ENCODE results near the gene LRFN2.

LRFN2 gene

GRCh38 chr6:40586369-40587201 is 579 bp downstream of the LRFN2 start:
- DNase-seq (ENCODE audit: low read depth, low spot score) = no peak

GRCh38 chr6:40585651-40586269 is 1.4 kb downstream of the LRFN2 start:
- DNase-seq (ENCODE audit: low read depth, low spot score) = no peak

GRCh38 chr6:40585223-40585622 is 1.9 kb downstream of the LRFN2 start:
- DNase-seq (ENCODE audit: low read depth, low spot score) = no peak

GRCh38 chr6:40584741-40585140 is 2.4 kb downstream of the LRFN2 start:
- DNase-seq (ENCODE audit: low read depth, low spot score) = no peak

DNA sequence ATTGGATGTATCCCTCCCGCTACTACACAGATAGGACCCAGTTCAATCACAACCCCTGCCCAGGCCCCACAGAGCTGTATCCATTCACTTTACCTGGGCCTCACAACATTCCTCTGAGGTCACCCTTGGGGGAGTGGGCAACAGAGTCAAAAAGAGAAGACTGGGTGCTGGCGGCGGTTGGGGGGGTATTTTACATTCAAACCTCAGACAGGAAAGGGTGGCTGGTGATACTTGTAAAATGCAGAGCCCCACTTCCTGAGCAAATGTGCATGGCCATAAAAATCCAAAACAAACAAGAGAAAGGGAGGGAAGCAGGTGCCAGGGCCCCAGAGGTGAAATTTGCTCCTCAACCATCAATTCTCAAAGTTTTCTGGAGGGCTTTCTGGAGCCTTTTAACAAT is 3.5 kb downstream of the LRFN2 start:
- DNase-seq (ENCODE audit: low read depth, low spot score) = no peak

- no peak for DNase-seq (ENCODE audit: low read depth, low spot score)
These were observed 4.3 kb downstream of the LRFN2 start for GRCh38 chr6:40582892-40583291.

- no peak for DNase-seq (ENCODE audit: low read depth, low spot score)
These were observed 8.1 kb downstream of the LRFN2 start for GRCh38 chr6:40579101-40579500.

DNA sequence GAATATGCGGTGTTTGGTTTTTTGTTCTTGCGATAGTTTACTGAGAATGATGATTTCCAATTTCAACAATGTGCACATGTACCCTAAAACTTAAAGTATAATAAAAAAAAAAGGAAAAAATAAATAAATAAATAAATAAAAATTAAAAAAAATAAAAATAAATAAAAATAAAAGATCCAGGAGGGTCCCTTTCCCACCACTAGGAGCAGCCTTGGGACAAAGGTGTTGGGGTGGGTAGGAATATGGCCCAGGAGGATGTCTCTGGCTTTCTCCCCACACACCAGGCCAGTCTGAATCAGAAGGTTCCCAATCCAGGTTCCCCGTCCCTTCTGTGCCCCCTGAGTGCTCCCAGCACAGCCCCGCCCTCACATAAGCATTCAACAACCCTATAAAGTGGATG is 9.5 kb downstream of the LRFN2 start:
- no peak for DNase-seq (ENCODE audit: low read depth, low spot score)

GRCh38 chr6:40573221-40573620 is 13.9 kb downstream of the LRFN2 start:
- DNase-seq (ENCODE audit: low read depth, low spot score) = no peak

GRCh38 chr6:40569162-40569910 is 17.8 kb downstream of the LRFN2 start:
- DNase-seq (ENCODE audit: low read depth, low spot score) = no peak

- DNase-seq (ENCODE audit: low read depth, low spot score) = no peak
These were observed 19.0 kb downstream of the LRFN2 start for GRCh38 chr6:40568062-40568708.

DNA sequence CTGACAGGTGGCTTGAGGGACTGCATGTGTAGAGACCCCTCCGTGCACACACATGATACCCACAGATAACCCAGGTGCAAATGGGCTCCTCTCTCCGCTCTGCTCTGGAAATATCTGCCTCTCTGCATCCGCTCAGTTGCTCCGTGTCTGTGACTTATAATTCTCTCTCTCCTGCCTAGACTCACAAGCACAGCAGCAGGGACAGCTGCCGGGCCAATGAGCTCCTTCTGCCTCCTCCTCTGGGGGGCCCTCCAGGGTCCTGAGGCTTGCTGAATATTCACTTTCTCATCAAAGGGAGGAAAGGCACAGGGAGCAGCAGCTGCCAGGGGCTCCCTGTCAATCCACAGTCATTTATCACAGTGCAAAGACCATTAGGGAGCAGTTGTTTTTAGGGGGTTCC is 24.1 kb downstream of the LRFN2 start:
- no peak for DNase-seq (ENCODE audit: low read depth, low spot score)

- no peak for DNase-seq (ENCODE audit: low read depth, low spot score)
These were observed 28.1 kb downstream of the LRFN2 start for GRCh38 chr6:40559056-40559455.

DNA sequence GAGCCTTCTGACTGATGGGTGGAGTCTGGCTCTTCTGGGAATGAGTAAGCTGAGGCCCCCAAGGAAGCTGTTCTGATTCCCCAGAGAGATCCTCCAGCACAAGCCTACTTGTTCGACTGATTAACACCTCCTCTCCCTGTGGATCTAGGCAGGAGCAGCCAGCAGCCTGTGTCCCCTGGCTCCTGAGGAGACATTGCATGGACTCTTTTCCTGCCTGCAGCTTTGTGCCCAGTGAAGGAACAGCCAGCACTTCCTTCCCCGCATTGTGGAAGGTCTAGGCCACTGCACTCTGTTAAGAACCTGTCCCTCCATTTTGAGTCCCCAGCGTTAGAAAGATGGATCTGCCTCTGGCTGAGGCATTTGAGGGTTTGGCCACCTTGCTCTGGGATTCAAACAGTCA is 29.1 kb downstream of the LRFN2 start:
- DNase-seq (ENCODE audit: low read depth, low spot score) = no peak

GRCh38 chr6:40556881-40557280 is 30.3 kb downstream of the LRFN2 start:
- DNase-seq (ENCODE audit: low read depth, low spot score) = no peak

DNA sequence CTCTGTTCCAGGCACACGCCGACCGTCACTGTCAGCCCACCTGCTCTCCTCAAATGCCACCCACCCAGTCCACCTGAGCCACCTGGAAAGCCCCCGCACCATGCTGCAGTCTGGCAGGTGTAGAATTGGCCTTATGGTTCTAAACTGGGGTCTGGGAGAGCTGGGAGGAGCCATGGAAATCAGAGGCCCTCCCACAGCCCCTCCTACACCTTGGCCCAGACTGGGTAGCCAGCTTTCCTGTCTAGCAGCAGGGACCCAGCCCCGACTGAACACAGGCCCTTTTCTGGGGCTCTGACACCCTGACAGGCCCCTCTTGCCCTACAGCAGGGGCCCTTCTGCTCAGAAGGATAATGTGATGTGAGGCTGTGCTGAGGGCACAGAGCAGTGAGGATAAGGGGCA is 31.1 kb downstream of the LRFN2 start:
- DNase-seq (ENCODE audit: low read depth, low spot score) = no peak

- no peak for DNase-seq (ENCODE audit: low read depth, low spot score)
These were observed 32.1 kb downstream of the LRFN2 start for GRCh38 chr6:40555092-40555491.

DNA sequence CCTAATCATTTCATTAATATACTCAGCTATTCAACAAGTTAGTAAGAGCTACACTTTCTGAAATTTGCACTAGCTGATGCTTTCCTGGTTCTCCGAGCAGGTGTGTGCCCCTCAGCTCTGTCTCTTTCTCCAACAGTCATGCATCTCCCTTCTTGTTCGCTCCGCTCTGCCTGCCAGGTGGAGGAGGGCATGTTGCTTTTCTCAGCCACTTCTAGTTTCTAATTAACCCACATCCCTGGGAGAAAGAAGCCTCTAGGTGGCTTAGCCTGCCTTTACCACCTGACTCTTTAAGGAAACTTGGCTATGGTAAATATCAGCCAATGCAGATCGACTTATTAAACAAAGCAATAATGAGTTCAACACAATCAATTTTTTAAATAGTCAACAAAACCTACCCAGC is 34.2 kb downstream of the LRFN2 start:
- no peak for DNase-seq (ENCODE audit: low read depth, low spot score)

- no peak for DNase-seq (ENCODE audit: low read depth, low spot score)
These were observed 35.1 kb downstream of the LRFN2 start for GRCh38 chr6:40551966-40552505.

DNA sequence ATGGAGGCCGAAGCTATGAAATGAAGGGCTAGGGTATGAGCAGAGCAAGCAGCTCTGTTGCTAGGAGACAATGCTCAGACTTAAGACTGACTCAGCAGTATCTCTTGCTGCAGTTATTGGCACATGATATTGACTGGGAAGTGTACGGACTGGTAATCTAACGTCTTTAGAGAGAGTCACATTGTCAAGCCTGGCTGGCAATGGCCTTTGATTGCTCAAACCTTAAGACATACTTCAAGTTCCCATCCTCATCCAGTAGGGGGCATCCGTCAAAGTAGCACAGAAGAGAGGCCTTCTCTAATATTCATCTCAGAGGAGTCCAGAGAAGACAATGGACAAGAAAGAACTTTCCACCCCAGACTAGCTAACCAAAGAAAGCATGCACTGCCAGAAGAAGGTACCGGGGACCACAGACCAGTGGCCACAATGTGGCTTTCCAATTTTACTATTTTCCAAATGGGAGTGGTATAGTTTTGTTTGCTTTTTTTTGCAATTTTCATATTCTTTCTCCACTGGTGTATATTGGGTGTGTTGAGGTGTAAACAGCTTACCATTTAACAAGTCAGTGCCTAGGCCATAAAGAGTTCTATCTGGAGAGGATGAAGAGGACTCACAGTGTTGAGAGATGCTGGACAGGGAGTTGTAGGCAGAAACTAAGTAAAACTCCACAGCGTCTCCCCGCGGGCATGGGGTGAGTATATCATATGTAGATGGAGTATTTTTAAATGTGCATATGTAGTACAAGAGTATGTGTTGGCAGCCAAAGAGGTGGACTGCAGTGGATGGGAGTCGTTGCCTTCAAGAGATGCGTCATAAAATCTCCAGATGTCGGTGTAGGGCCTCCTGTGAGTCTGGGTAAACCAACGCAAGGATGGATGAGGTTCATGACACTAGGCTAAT is 36.7 kb downstream of the LRFN2 start:
- no peak for DNase-seq (ENCODE audit: low read depth, low spot score)

- no peak for DNase-seq (ENCODE audit: low read depth, low spot score)
These were observed 41.2 kb downstream of the LRFN2 start for GRCh38 chr6:40545954-40546353.
